Mesenchymal stem cell (in vitro differentiated cells and primary cell): Measurements from ENCODE around the gene TMPRSS2.
"Not testable (repeated sequence)": the region's sequence is repeated elsewhere in the genome, so short reads cannot be mapped to it uniquely, and the experiment has no call there.

Experiments used
- DNase-seq: peaks from one replicate; pipeline ENCODE4 v3.0.0-alpha.2; 2013
- H2AFZ ChIP-seq: one replicate; pipeline ENCODE4 v1.6.1; 2013; ENCODE audit warnings: low read depth, mild to moderate bottlenecking, control low read depth, inconsistent platforms, low read length, moderate library complexity
- H2AK5ac ChIP-seq: 2 replicates; pipeline ENCODE4 v1.6.1; 2013; ENCODE audit warnings: low read length, moderate library complexity, mild to moderate bottlenecking, inconsistent platforms; ENCODE audit not compliant: severe bottlenecking
- H2BK120ac ChIP-seq: one replicate; pipeline ENCODE4 v1.6.1; 2013; ENCODE audit warnings: low read depth, mild to moderate bottlenecking, inconsistent platforms, low read length, moderate library complexity
- H2BK12ac ChIP-seq, 2 experiments: one replicate each; pipeline ENCODE4 v1.6.1; 2013; ENCODE audit warnings: inconsistent platforms in 2 of 2, low read length in 2 of 2, mild to moderate bottlenecking in 2 of 2, moderate library complexity in 2 of 2, control low read depth in 1 of 2
- H2BK15ac ChIP-seq: one replicate; pipeline ENCODE4 v1.6.1; 2013; ENCODE audit warnings: mild to moderate bottlenecking, low read depth, inconsistent platforms; ENCODE audit not compliant: poor library complexity, severe bottlenecking
- H2BK5ac ChIP-seq: 2 replicates; pipeline ENCODE4 v1.6.1; 2013; ENCODE audit warnings: low read depth, mild to moderate bottlenecking, low read length, control low read depth, inconsistent platforms; ENCODE audit not compliant: poor library complexity, severe bottlenecking
- H3K14ac ChIP-seq, 2 experiments: one replicate each; pipeline ENCODE4 v1.6.1; 2013; ENCODE audit warnings: inconsistent platforms in 2 of 2, low read length in 2 of 2, control low read depth in 1 of 2, mild to moderate bottlenecking in 1 of 2, moderate library complexity in 1 of 2
- H3K18ac ChIP-seq, 2 experiments: one replicate each; pipeline ENCODE4 v1.6.1; 2013; ENCODE audit warnings: inconsistent platforms in 2 of 2, low read length in 2 of 2, control low read depth in 1 of 2, low read depth in 1 of 2, mild to moderate bottlenecking in 1 of 2
- H3K23ac ChIP-seq, 2 experiments: one replicate each; pipeline ENCODE4 v1.6.1; 2013; ENCODE audit warnings: inconsistent platforms in 2 of 2, low read length in 2 of 2, mild to moderate bottlenecking in 2 of 2, moderate library complexity in 2 of 2, control low read depth in 1 of 2
- H3K27ac ChIP-seq: 2 replicates; pipeline ENCODE4 v1.5.1; 2013; ENCODE audit warnings: mild to moderate bottlenecking, moderate library complexity, low read length, control low read depth, inconsistent platforms; ENCODE audit not compliant: poor library complexity, severe bottlenecking
- H3K27me3 ChIP-seq, 2 experiments: 2 replicates each; pipeline versions ENCODE4 v1.6.1 to v1.7.0; 2013; ENCODE audit warnings: low read length in 2 of 2, mild to moderate bottlenecking in 2 of 2, moderate library complexity in 2 of 2, control low read depth in 1 of 2, inconsistent platforms in 1 of 2; ENCODE audit not compliant: control insufficient read depth in 1 of 2, insufficient read depth in 1 of 2
- H3K36me3 ChIP-seq, 2 experiments: 2 replicates each; pipeline versions ENCODE4 v1.6.1 to v1.7.0; 2013; ENCODE audit warnings: low read length in 2 of 2, control low read depth in 1 of 2, inconsistent platforms in 1 of 2, low read depth in 1 of 2, mild to moderate bottlenecking in 1 of 2; ENCODE audit not compliant: insufficient read depth in 2 of 2, control insufficient read depth in 1 of 2
- H3K4ac ChIP-seq, 2 experiments: one replicate each; pipeline ENCODE4 v1.6.1; 2013; ENCODE audit warnings: inconsistent platforms in 2 of 2, low read length in 2 of 2, mild to moderate bottlenecking in 2 of 2, moderate library complexity in 2 of 2, control low read depth in 1 of 2, low read depth in 1 of 2
- H3K4me1 ChIP-seq: 2 replicates; pipeline ENCODE4 v1.6.1; 2013; ENCODE audit warnings: low read depth, low read length, control low read depth; ENCODE audit not compliant: control insufficient read depth, insufficient read depth
- H3K4me2 ChIP-seq: 2 replicates; pipeline ENCODE4 v1.6.1; 2013; ENCODE audit warnings: low read length, mild to moderate bottlenecking, inconsistent platforms; ENCODE audit not compliant: poor library complexity, severe bottlenecking
- H3K4me3 ChIP-seq, 2 experiments: 2 replicates each; pipeline versions ENCODE4 v1.5.1 to v1.7.0; 2013; ENCODE audit warnings: low read length in 2 of 2, mild to moderate bottlenecking in 2 of 2, control low read depth in 1 of 2, low read depth in 1 of 2; ENCODE audit not compliant: insufficient read depth in 1 of 2
- H3K79me1 ChIP-seq: replicated peaks from 2 replicates; pipeline ENCODE4 v1.6.1; 2013; ENCODE audit warnings: mild to moderate bottlenecking, control low read depth, low read length, inconsistent platforms; ENCODE audit not compliant: poor library complexity, severe bottlenecking
- H3K9ac ChIP-seq: 2 replicates; pipeline ENCODE4 v1.7.0; 2013; ENCODE audit warnings: mild to moderate bottlenecking, low read length, moderate library complexity
- H3K9me3 ChIP-seq: 2 replicates; pipeline ENCODE4 v1.7.0; 2013; ENCODE audit warnings: mild to moderate bottlenecking, low read length; ENCODE audit not compliant: control insufficient read depth
- H4K8ac ChIP-seq: one replicate; pipeline ENCODE4 v1.6.1; 2013; ENCODE audit warnings: inconsistent platforms, mild to moderate bottlenecking, low read length, moderate library complexity
- H4K91ac ChIP-seq: one replicate; pipeline ENCODE4 v1.6.1; 2013; ENCODE audit warnings: mild to moderate bottlenecking, low read length, inconsistent platforms
- WGBS: methylation state at CpG from one replicate; pipeline ENCODE4 v1.1.7; 2013; ENCODE audit warnings: mixed read lengths; 5-methylcytosine and 5-hydroxymethylcytosine counted together

The TMPRSS2 gene

DNA sequence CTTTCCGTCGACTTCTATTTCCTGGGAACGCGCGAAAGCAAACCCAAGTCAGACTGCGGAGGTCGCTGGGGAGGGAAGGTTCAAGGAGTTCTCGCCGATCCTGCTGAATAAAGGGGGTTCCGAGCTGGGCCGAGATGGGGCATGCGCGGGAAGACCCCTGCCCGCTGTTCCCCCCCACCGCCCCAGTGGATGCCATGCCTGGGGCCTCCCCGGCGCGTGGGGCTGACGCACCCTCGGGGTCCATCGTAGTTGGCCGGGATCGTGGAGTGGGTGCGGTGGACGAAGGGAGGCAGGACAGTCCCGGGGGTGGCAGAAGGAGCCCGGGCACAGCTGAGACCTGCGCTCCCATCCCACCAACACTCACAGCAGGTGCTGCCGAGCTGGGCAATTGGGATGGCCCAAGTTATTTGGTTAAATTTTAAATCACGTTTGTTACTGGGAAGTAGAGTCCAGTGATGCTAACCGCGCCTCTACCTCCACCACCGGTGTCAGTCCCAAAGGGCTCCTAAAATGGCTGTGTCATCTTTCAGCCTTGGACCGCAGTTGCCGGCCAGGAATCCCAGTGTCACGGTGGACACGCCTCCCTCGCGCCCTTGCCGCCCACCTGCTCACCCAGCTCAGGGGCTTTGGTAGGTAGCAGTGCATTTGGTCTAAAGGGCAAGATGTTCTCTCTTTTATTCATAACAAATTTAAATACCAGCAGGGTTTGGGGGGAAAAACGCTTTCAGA lies 81.1 kb downstream of the TMPRSS2 start:
- no peaks in the 10 kb centered on the region for H3K79me1 ChIP-seq
- no peak overlapping the region for H2BK5ac ChIP-seq
- H3K23ac ChIP-seq: no peak overlapping the region
- H3K27ac ChIP-seq: no peak overlapping the region
- peaks cover 0 to 3% of the 10 kb centered on the region in 2 experiments for H3K27me3 ChIP-seq
- no peak overlapping the region for H4K91ac ChIP-seq
- H3K14ac ChIP-seq: no peak overlapping the region
- H4K8ac ChIP-seq: no peak overlapping the region
- H2BK15ac ChIP-seq: no peak overlapping the region
- peak overlapping the region; percentile 92 for H3K9ac ChIP-seq
- H3K4me1 ChIP-seq: peaks cover 9% of the 10 kb centered on the region
- H3K4me2 ChIP-seq: peak overlapping the region; percentile 74
- no peak overlapping the region for H2AK5ac ChIP-seq
- no peak overlapping the region for H2BK12ac ChIP-seq
- no peak overlapping the region for H2AFZ ChIP-seq
- no peak for DNase-seq
- H2BK120ac ChIP-seq: no peak overlapping the region
- H3K4ac ChIP-seq: no peak overlapping the region
- no peaks in the 10 kb centered on the region for H3K9me3 ChIP-seq
- H3K4me3 ChIP-seq: peak overlapping the region in 1 of 2 experiments; percentile 77
- 51% methylated on average over 34 of the region's 41 CpGs for WGBS
- H3K18ac ChIP-seq: no peak overlapping the region
- peaks cover 0 to 36% of the 10 kb centered on the region in 2 experiments for H3K36me3 ChIP-seq

DNA sequence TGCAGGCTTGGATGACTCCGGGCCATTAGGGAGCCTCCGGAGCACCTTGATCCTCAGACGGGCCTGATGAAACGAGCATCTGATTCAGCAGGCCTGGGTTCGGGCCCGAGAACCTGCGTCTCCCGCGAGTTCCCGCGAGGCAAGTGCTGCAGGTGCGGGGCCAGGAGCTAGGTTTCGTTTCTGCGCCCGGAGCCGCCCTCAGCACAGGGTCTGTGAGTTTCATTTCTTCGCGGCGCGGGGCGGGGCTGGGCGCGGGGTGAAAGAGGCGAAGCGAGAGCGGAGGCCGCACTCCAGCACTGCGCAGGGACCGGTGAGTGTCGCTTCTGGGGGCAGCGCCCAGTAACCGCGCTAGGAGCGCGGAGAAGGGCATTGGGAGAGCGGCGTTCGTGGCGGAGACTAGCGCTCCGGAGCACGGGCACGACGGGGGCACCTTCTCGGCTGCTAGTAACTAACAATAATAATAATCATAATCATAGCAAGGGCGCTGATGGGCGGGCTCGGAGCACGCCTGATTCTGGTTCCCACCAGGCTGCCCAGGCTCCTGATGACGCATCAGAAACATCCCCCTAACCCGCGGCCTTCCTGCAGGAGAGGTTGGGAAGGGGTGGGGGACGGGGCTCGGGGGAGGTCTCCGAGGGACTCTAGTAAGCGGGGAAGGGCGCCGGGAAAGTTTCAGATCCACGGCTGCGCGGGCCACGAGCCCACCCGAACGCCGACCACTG lies 81.8 kb downstream of the TMPRSS2 start, which contains the start of gene MX1:
MX1 (plus strand) TSS at position 286 of the 722 bp plus-strand sequence. CDS start 5,832 bp downstream, outside the sequence.
- Histone ChIP-seq H3K4me3 (peak within 1 kb of the TSS; percentile 51 to 77), H3K23ac (no peak within 1 kb of the TSS), H2AFZ (peak within 1 kb of the TSS; percentile 64), H2BK15ac (no peak within 1 kb of the TSS), H2BK120ac (peak within 1 kb of the TSS; percentile 45), H3K18ac (peak within 1 kb of the TSS; percentile 28 to 37), H3K9me3 (no peaks in the 10 kb centered on the region), H3K36me3 (peaks cover 0 to 31% of the 10 kb centered on the region in 2 experiments), H3K14ac (peak within 1 kb of the TSS in 1 of 2 experiments; percentile 47), H4K8ac (peak within 1 kb of the TSS; percentile 4), H2AK5ac (no peak within 1 kb of the TSS), H3K27me3 (peaks cover 0 to 3% of the 10 kb centered on the region in 2 experiments), H2BK12ac (no peak within 1 kb of the TSS), H4K91ac (peak within 1 kb of the TSS; percentile 52), H3K79me1 (no peaks in the 10 kb centered on the region), H3K4me1 (peaks cover 11% of the 10 kb centered on the region), H3K27ac (no peak within 1 kb of the TSS), H3K4me2 (peak within 1 kb of the TSS; percentile 74), H2BK5ac (no peak within 1 kb of the TSS), H3K9ac (peak within 1 kb of the TSS; percentile 92), H3K4ac (no peak within 1 kb of the TSS)
- DNase-seq: peak; percentile 59
- WGBS: 7% methylated on average over 59 of the region's 65 CpGs

DNA sequence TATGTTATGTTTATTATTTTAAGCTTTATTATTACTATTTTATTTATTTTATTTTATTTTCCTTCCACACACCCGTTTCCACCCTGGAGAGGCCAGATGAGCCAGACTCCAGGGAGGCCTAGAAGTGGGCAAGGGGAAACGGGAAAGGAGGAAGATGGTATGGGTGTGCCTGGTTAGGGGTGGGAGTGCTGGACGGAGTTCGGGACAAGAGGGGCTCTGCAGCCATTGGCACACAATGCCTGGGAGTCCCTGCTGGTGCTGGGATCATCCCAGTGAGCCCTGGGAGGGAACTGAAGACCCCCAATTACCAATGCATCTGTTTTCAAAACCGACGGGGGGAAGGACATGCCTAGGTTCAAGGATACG lies 82.4 kb downstream of the TMPRSS2 start:
- Histone ChIP-seq H3K9me3 (no peaks in the 10 kb centered on the region), H3K4me1 (peaks cover 13% of the 10 kb centered on the region), H2BK15ac (no peak overlapping the region), H3K27me3 (peaks cover 0 to 3% of the 10 kb centered on the region in 2 experiments), H3K4me3 (peak overlapping the region in 1 of 2 experiments; percentile 77), H2BK5ac (no peak overlapping the region), H3K4ac (no peak overlapping the region), H2BK12ac (no peak overlapping the region), H3K18ac (peak overlapping the region; percentile 28 to 37), H2AK5ac (no peak overlapping the region), H3K9ac (peak overlapping the region; percentile 92), H3K36me3 (peaks cover 0 to 25% of the 10 kb centered on the region in 2 experiments), H4K91ac (peak overlapping the region; percentile 52), H2AFZ (no peak overlapping the region), H3K79me1 (no peaks in the 10 kb centered on the region), H4K8ac (peak overlapping the region; percentile 4), H3K23ac (no peak overlapping the region), H3K14ac (peak overlapping the region in 1 of 2 experiments; percentile 47), H3K27ac (no peak overlapping the region), H3K4me2 (peak overlapping the region; percentile 74), H2BK120ac (no peak overlapping the region)
- DNase-seq: no peak
- whole genome bisulfite sequencing: 77% methylated on average over 7 of the region's 7 CpGs

DNA sequence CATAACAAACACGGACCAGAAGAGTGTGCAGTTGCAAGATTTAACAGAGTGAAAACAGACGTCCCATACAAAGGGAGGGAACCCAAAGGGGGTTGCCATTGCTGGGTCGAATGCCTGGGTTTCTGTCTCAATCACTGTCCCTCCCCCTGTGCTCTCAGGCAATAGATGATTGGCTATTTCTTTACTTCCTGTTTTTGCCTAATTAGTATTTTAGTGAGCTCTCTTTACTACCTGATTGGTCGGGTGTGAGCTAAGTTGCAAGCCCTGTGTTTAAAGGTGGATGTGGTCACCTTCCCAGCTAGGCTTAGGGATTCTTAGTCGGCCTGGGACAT lies 84.7 kb downstream of the TMPRSS2 start:
- H3K36me3 ChIP-seq, H3K4me3 ChIP-seq, H3K4me2 ChIP-seq, H3K23ac ChIP-seq, H3K9me3 ChIP-seq, H2BK15ac ChIP-seq, H3K18ac ChIP-seq, H3K14ac ChIP-seq, H3K27ac ChIP-seq, H2BK12ac ChIP-seq, H3K27me3 ChIP-seq, H2BK120ac ChIP-seq, H2AFZ ChIP-seq, H2BK5ac ChIP-seq, DNase-seq, H3K79me1 ChIP-seq, H2AK5ac ChIP-seq, H3K9ac ChIP-seq, H4K8ac ChIP-seq, H3K4ac ChIP-seq, H4K91ac ChIP-seq: not testable (repeated sequence)
- peaks cover 15% of the 10 kb centered on the region for H3K4me1 ChIP-seq
- WGBS: 82% methylated on average over 3 of the region's 5 CpGs
